ENCODE data around the gene NHERF1.

NHERF1 gene

GRCh38 chr17:74748529-74749278 lies at the start of gene NHERF1:
Gene NHERF1, plus strand, starts transcription at chr17:74748628. Its CDS starts 219 bp downstream, at chr17:74748847.
- in situ Hi-C loops (cut with HindIII; ENCODE audit: low sequenced_read_pairs) = no loop called here

DNA sequence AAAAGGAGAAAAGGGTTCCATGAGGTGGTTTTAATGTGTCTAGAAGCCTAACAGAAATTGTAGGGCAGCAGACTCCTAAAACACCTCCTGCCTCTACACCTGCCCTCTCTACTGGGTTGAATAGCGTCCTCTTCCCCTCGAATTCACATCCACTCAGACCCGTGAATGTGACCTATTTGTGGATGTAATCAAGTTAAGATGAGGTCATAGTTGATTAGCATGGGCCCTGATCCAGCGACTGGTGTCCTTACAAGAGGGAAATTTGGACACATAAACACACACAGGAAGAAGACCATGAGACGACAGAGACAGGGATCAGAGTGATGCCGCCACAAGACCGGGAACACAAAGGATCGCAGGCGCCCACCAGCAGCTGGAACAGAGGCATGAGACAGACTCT lies 49.2 kb upstream of the NHERF1 start:
- in situ Hi-C loops (cut with HindIII; ENCODE audit: low sequenced_read_pairs) = no loop called here

DNA sequence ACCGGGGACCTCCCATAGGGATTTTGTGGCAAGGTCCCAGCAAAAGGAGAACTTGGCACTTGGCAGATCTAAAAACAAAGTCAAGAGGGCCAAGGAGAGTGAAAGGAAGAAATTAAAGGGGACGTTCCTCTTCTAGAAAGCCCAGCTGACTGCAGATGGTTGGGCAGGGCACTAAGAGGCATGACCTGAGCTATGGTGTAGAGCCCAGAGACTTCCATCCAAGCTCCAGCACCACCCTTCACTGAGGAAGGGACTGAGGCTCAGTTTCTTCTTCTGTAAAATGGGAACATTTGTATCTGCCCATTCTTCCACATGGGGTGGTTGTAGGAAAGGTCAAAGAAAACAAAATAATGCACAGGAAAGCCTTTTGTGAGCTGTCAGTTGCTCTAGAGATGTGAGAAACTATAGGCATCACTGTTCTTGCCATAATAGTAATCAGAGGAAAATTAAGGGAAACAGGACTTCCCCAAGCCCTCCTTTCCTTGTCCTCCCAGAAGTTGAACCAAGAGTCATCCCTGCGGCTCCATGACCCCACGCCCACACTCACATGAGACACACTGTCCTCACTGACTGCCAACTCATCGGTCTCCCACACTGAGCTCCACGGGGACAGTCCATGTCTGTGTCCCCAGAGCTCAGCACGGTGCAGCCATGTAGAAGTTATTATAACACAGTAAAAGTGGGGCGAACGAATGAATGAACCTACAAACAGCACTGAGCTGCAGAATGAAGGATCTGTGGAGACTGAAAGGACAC lies 46.1 kb upstream of the NHERF1 start:
- in situ Hi-C loops (cut with HindIII; ENCODE audit: low sequenced_read_pairs) = no loop called here

DNA sequence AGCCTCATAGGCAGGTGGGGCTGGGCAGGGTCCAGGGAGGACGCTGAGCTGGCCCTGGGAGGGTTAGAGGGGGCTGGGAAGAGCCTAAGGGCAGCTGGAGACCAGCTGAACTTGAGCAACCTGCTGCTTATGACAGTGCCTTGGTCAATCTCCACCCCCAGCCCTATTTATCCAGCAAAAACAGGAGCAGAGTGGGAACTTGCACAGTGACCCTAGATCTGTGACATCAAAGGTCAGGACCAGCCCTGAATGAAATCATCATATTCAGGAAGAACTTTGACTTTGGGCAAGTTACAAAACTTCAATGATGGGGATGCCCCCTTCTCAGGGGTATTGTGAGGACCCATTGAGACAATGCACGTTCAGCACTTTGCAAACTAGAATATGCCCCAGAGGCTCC lies 45.1 kb upstream of the NHERF1 start:
- in situ Hi-C loops (cut with HindIII; ENCODE audit: low sequenced_read_pairs) = no loop called here

DNA sequence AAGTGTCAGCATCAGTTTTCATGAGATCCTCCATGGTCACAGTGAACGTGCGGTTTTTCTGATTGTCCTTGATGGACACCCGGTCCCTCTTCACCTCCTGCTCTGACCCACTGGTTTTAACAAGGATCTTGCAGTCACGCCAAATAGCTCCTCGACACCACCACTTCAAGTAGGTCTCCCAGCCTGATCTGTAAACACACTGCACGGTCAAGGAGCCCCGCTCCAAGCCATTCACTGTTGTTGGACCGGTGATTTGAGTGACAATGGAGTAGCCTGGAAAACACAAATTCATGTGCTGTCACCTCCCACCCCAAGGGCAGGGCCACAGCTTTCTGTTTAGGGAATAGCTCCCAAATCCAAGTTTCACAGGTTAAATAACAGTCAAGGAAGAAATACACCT lies 43.9 kb upstream of the NHERF1 start:
- in situ Hi-C loops (cut with HindIII; ENCODE audit: low sequenced_read_pairs) = no loop called here

- in situ Hi-C loops (cut with HindIII; ENCODE audit: low sequenced_read_pairs) = no loop called here
These were observed 37.2 kb upstream of the NHERF1 start for GRCh38 chr17:74711058-74711824.

DNA sequence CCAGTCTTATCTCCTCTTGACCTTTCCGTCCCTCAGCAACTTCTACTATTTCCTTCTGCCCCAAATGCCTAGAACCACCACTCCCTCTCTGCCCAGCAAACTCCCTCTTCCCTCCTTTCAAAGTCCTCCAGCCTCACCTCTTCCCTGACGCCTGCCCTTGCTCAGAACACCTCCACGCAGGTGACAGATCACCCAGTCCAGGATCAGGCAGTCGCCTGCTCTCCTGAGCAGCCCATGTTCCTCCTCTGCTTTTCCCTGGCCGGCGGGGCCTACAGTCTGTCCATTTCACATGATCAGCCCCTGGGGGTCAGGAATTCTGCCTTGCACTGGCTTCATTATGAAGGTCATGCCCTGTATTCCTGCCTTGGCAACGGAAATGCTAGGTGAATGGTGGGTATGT lies 36.1 kb upstream of the NHERF1 start:
- in situ Hi-C loops (cut with HindIII; ENCODE audit: low sequenced_read_pairs) = no loop called here

- in situ Hi-C loops (cut with HindIII; ENCODE audit: low sequenced_read_pairs) = no loop called here
These were observed 35.7 kb upstream of the NHERF1 start, which contains the start of gene CD300LF for GRCh38 chr17:74712756-74713155. Gene CD300LF, minus strand, starts transcription at chr17:74712923. Its CDS starts 57 bp downstream, at chr17:74712866.

DNA sequence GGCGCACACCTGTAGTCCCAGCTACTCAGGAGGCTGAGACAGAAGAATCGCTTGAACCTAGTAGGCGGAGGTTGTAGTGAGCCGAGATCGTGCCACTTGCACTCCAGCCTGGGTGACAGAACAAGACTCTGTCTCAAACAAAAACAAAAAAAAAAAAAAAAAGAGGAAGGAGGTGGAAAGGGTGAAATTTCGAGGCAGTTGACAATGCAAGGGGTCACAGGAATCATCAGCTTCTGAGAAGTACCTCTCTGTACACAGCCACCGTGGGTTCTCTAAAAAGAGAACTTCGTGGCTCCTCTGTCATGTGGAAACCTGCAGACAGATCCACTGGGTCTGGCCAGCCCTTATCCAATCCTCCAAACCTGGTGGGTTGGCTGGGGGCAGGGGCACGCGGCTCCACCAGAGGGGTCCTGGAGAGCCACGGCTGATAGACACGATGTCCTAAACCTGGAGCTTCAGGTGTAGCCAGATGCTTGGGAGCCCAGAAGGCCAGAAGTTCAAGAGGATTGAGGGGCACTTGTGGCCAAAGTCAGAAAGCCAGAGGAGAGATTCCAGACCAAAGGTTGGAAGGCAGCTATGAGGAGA lies 35.2 kb upstream of the NHERF1 start:
- in situ Hi-C loops (cut with HindIII; ENCODE audit: low sequenced_read_pairs) = no loop called here

DNA sequence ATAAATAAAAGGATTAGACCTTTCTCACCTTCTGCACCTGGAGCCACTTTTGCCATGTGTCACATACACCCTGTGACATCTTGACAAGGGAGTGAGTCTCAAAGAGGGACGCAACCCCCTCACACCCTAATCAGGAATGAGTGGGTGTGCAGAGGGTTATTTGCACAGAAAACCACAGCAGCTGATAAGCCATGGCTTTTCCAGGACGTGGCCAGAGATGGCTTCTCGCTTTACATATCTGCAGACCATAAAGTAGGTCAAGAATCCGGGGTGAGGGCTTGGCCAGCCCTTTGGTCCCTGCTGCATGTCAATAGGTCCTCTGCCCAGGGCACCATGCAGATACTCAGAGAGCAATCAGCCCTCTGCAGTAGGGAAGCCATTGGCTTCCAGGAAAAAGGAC lies 33.3 kb upstream of the NHERF1 start:
- in situ Hi-C loops (cut with HindIII; ENCODE audit: low sequenced_read_pairs) = no loop called here

DNA sequence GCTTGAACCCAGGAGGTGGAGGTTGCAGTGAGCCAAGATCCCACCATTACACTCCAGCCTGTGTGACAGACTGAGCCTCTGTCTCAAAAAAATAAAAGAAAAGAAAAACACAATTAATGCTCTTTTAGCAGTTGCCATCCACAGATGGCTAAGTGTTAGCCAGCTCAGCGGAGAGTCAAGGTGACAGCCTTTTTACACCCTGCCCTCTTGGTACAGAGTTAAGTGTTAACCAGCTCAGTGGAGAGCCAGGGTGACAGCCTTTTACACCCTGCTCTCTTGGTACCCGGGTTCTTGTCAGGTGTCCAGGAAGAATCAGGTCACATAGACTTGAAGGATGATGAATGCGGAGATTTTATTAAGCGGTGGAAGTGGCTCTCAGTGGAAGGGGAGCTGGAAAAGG lies 27.9 kb upstream of the NHERF1 start:
- in situ Hi-C loops (cut with HindIII; ENCODE audit: low sequenced_read_pairs) = no loop called here

GRCh38 chr17:74722782-74723181 lies 25.6 kb upstream of the NHERF1 start:
- in situ Hi-C loops (cut with HindIII; ENCODE audit: low sequenced_read_pairs) = no loop called here

DNA sequence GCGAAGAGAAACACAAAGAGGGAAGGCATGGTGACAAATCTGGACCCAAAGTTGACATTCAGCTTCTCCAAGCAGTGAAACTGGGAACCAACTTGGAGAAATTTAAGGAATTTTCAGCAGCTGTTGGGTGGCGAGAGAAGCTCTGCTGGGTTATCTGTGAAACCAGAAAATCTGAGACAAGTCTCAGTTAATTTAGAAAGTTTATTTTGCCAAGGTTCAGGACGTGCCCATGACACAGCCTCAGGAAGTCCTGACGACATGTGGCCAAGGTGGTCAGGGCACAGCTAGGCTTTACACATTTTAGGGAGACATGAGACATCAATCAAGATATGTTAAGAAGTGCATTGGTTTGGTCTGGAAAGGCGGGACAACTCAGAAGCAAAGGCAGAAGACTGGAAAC lies 24.5 kb upstream of the NHERF1 start:
- in situ Hi-C loops (cut with HindIII; ENCODE audit: low sequenced_read_pairs) = no loop called here

DNA sequence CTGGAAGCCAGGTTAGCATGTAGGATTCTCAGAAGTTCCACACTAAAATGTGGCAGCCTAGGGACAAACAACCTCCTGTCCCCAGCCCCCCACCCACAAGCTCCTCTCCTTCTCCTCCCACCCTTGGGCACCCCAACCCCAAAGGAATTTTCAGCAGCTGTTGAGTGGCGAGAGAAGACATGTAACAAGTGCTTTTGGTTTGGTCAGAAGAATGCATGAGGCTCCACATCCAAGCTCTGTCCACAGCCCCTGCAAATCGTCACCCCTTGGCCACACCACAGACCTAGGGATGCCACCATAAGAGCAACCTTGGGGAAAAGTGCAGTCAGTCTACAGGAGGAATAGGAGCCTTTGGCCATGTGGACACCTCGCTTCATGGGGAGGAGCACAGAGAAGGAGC lies 23.3 kb upstream of the NHERF1 start:
- in situ Hi-C loops (cut with HindIII; ENCODE audit: low sequenced_read_pairs) = no loop called here

DNA sequence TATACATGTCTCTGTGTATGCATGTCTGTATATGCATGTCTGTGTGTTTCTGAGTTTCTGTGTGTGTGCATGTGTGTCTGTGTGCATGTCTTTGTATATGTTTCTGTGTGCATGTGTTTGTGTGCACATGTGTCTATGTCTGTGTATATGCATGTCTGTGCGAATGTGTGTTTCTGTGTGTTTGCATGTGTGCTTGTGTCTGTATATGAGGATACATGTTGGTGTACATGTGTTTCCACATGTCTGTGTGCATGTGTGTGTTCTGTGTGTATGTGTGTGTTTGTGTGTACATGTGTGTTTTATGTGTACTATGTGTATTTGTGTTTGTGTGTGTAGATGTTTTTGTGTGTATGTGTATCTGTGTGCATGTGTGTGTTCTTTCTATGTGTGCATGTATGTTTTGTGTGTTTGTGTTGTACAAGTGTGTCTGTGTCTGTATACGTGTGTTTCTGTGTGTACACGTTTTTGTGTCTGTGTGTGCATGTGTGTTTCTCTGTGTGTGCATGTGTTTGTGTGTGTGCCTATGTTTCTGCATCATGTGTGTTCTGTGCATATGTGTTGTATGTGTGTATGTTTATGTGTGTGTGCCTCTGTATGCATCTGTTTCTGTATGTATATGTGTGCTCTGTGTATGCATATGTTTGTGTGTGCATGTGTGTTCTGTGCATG lies 20.3 kb upstream of the NHERF1 start:
- in situ Hi-C loops (cut with HindIII; ENCODE audit: low sequenced_read_pairs) = no loop called here

DNA sequence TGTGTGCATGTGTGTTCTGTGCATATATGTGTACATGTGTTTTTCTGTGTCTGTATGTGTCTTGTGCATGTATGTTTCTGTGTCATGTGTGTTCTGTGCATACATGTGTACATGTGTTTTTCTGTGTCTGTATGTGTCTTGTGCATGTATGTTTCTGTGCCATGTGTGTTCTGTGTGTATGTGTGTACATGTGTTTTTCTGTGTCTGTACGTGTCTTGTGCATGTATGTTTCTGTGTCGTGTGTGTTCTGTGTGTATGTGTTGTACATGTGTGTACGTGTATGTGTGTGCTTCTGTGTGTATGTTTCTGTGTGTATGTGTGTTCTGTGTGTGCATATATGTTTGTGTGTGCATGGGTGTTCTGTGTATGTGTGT lies 19.7 kb upstream of the NHERF1 start:
- in situ Hi-C loops (cut with HindIII; ENCODE audit: low sequenced_read_pairs) = no loop called here

- in situ Hi-C loops (cut with HindIII; ENCODE audit: low sequenced_read_pairs) = no loop called here
These were observed 19.1 kb upstream of the NHERF1 start for GRCh38 chr17:74729368-74729767.

GRCh38 chr17:74729866-74730265 lies 18.6 kb upstream of the NHERF1 start:
- in situ Hi-C loops (cut with HindIII; ENCODE audit: low sequenced_read_pairs) = no loop called here

- in situ Hi-C loops (cut with HindIII; ENCODE audit: low sequenced_read_pairs) = no loop called here
These were observed 17.7 kb upstream of the NHERF1 start for GRCh38 chr17:74730491-74731346.

DNA sequence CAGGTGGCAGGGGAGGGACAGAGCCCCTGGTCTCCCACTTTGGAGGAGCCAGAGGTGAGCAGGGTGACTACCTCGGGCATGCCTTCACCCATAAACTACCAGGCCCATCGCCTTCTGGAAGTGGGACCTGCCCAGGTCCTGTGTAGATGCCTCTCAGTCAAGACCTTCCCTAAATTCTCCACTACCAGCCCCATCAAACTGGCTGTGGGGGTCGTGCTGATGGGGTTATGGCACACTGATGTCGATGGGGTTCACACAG lies 17.2 kb upstream of the NHERF1 start:
- in situ Hi-C loops (cut with HindIII; ENCODE audit: low sequenced_read_pairs) = no loop called here
